Measurements from ENCODE around the gene HPD. TPM values are rescaled to one million over a fixed set of nuclear protein-coding genes. Genes with fewer than 3 reads are reported as not detected.

HPD gene
- total RNA-seq, 1 experiment from 2014 or later: 0.39 TPM

- no peak for TF ChIP-seq PREB (CRISPR knock-in tag; IDR thresholded peaks at IDR 0.05; ENCODE audit: borderline replicate concordance)
- no peak for TF ChIP-seq ZNF423 (CRISPR knock-in tag; IDR thresholded peaks at IDR 0.05)
- TF ChIP-seq CREB1 (CRISPR knock-in tag; IDR thresholded peaks at IDR 0.05): no peak
These were observed 48.3 kb downstream of the HPD start (continued) for GRCh38 chr12:121810234-121810817.

DNA sequence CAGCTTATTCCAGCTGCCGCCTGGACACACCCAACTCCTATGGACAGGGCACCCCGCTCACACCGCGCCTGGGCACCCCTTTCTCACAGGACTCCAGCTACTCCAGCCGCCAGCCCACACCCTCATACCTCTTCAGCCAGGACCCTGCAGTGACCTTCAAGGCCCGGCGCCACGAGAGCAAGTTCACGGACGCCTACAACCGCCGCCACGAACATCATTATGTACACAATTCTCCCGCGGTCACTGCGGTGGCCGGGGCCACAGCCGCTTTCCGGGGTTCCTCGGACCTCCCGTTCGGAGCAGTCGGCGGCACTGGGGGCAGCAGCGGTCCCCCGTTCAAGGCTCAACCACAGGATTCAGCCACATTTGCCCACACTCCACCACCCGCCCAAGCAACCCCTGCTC is 48.9 kb downstream of the HPD start:
- ATAC-seq (no peak), DNase-seq (ENCODE audit: low spot score) (no peak)
- H3K36me3 Mint-ChIP-seq: peaks cover 11% of the 10 kb centered on the region
- no peak overlapping the region for H3K27ac Mint-ChIP-seq
- H3K9me3 Mint-ChIP-seq: no peaks in the 10 kb centered on the region
- ChIA-PET CTCF (interaction anchor here (3.0 to 11.9 kb wide), 3 partner anchors 12 to 109 kb away, joined by 16 to 532 read pairs (median 34); partner anchors contain the start of genes CFAP251, RHOF and SETD1B), POLR2A (interaction anchor here (8.7 kb wide), 1 partner anchor 12 kb away, joined by 161 read pairs; the partner anchor contains the start of gene RHOF)
- H3K27me3 Mint-ChIP-seq (ENCODE audit: low read depth): no peaks in the 10 kb centered on the region
- TF ChIP-seq GABPB1 (CRISPR knock-in tag; IDR thresholded peaks at IDR 0.05): no peak
- TF ChIP-seq, protein P1, sequence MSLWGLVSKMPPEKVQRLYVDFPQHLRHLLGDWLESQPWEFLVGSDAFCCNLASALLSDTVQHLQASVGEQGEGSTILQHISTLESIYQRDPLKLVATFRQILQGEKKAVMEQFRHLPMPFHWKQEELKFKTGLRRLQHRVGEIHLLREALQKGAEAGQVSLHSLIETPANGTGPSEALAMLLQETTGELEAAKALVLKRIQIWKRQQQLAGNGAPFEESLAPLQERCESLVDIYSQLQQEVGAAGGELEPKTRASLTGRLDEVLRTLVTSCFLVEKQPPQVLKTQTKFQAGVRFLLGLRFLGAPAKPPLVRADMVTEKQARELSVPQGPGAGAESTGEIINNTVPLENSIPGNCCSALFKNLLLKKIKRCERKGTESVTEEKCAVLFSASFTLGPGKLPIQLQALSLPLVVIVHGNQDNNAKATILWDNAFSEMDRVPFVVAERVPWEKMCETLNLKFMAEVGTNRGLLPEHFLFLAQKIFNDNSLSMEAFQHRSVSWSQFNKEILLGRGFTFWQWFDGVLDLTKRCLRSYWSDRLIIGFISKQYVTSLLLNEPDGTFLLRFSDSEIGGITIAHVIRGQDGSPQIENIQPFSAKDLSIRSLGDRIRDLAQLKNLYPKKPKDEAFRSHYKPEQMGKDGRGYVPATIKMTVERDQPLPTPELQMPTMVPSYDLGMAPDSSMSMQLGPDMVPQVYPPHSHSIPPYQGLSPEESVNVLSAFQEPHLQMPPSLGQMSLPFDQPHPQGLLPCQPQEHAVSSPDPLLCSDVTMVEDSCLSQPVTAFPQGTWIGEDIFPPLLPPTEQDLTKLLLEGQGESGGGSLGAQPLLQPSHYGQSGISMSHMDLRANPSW (CRISPR knock-in tag; conservative IDR thresholded peaks at IDR 0.05; ENCODE audit: low read depth): no peak
- no peak for TF ChIP-seq OVOL2 (CRISPR knock-in tag; IDR thresholded peaks at IDR 0.05; ENCODE audit: borderline replicate concordance)
- no peak for TF ChIP-seq PREB (CRISPR knock-in tag; IDR thresholded peaks at IDR 0.05; ENCODE audit: borderline replicate concordance)
- TF ChIP-seq ESRRA (CRISPR knock-in tag; IDR thresholded peaks at IDR 0.05; ENCODE audit: borderline replicate concordance): no peak
- no peak for TF ChIP-seq JAZF1 (CRISPR knock-in tag; IDR thresholded peaks at IDR 0.05)
- no peak for TF ChIP-seq NFATC4 (CRISPR knock-in tag; IDR thresholded peaks at IDR 0.05)
- TF ChIP-seq MYBL2 (CRISPR knock-in tag; IDR thresholded peaks at IDR 0.05): no peak
- TF ChIP-seq CREM (CRISPR knock-in tag; IDR thresholded peaks at IDR 0.05): no peak
- TF ChIP-seq SMAD4 (CRISPR knock-in tag; IDR thresholded peaks at IDR 0.05): no peak
- no peak for TF ChIP-seq CDX4 (CRISPR knock-in tag; IDR thresholded peaks at IDR 0.05; ENCODE audit: borderline replicate concordance)
- TF ChIP-seq NFYB (CRISPR knock-in tag; conservative IDR thresholded peaks at IDR 0.05; ENCODE audit: low read depth): no peak
- no peak for TF ChIP-seq ZNF671 (CRISPR knock-in tag; IDR thresholded peaks at IDR 0.05)
- TF ChIP-seq, protein P2, sequence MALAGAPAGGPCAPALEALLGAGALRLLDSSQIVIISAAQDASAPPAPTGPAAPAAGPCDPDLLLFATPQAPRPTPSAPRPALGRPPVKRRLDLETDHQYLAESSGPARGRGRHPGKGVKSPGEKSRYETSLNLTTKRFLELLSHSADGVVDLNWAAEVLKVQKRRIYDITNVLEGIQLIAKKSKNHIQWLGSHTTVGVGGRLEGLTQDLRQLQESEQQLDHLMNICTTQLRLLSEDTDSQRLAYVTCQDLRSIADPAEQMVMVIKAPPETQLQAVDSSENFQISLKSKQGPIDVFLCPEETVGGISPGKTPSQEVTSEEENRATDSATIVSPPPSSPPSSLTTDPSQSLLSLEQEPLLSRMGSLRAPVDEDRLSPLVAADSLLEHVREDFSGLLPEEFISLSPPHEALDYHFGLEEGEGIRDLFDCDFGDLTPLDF (CRISPR knock-in tag; IDR thresholded peaks at IDR 0.05): no peak
- TF ChIP-seq FOXK1 (CRISPR knock-in tag; IDR thresholded peaks at IDR 0.05): no peak
- no peak for TF ChIP-seq GTF2I (CRISPR knock-in tag; conservative IDR thresholded peaks at IDR 0.05)
- TF ChIP-seq TP53 (CRISPR knock-in tag; IDR thresholded peaks at IDR 0.05): no peak
- TF ChIP-seq ZNF317 (CRISPR knock-in tag; IDR thresholded peaks at IDR 0.05; ENCODE audit: borderline replicate concordance, low read depth): no peak
- TF ChIP-seq, protein P3, sequence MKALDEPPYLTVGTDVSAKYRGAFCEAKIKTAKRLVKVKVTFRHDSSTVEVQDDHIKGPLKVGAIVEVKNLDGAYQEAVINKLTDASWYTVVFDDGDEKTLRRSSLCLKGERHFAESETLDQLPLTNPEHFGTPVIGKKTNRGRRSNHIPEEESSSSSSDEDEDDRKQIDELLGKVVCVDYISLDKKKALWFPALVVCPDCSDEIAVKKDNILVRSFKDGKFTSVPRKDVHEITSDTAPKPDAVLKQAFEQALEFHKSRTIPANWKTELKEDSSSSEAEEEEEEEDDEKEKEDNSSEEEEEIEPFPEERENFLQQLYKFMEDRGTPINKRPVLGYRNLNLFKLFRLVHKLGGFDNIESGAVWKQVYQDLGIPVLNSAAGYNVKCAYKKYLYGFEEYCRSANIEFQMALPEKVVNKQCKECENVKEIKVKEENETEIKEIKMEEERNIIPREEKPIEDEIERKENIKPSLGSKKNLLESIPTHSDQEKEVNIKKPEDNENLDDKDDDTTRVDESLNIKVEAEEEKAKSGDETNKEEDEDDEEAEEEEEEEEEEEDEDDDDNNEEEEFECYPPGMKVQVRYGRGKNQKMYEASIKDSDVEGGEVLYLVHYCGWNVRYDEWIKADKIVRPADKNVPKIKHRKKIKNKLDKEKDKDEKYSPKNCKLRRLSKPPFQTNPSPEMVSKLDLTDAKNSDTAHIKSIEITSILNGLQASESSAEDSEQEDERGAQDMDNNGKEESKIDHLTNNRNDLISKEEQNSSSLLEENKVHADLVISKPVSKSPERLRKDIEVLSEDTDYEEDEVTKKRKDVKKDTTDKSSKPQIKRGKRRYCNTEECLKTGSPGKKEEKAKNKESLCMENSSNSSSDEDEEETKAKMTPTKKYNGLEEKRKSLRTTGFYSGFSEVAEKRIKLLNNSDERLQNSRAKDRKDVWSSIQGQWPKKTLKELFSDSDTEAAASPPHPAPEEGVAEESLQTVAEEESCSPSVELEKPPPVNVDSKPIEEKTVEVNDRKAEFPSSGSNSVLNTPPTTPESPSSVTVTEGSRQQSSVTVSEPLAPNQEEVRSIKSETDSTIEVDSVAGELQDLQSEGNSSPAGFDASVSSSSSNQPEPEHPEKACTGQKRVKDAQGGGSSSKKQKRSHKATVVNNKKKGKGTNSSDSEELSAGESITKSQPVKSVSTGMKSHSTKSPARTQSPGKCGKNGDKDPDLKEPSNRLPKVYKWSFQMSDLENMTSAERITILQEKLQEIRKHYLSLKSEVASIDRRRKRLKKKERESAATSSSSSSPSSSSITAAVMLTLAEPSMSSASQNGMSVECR (CRISPR knock-in tag; IDR thresholded peaks at IDR 0.05; ENCODE audit: borderline replicate concordance): no peak
- no peak for TF ChIP-seq ATF1 (CRISPR knock-in tag; IDR thresholded peaks at IDR 0.05)
- no peak overlapping the region for H3K4me3 Mint-ChIP-seq
- H3K4me1 Mint-ChIP-seq: peaks cover 43% of the 10 kb centered on the region
